ENCODE results near the gene SLC25A52. TPM values are rescaled to one million over a fixed set of nuclear protein-coding genes. Genes with fewer than 3 reads are reported as not detected.
A peak's percentile ranks its signal among the peaks of the same experiment; 100 is the strongest.

Gene SLC25A52
- total and polyA plus RNA-seq, 9 of the 15 experiments (the other 6 are each of a cell fraction or from before 2014, with no cell fraction given), result not detected

DNA sequence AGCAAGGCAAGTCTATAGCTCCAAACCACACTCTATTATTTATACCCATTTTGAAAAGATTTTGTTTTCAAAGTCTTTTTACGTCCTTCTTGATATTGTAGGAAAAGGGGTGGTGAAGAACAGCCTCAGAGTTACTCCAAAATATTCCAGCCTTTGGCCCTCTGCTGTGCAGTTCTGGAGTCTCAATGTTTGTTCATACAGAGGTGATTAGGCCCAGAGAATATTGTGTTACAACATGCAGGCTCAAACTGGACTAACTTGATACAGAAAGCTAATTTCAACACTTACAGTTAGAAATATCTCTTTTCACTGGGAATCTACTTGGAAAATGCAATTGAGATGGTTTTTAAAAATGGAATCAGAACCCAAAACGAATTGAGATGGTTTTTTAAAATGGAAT lies 40.4 kb upstream of the SLC25A52 start:
- ATAC-seq (peak; percentile 52; the same call in 2 of the 3 replicates), FAIRE-seq (no peak), DNase-seq (ENCODE audit: extremely low read depth in 1 of 4, low spot score in 3 of 4) (no peak)
- H3K4me3 ChIP-seq, result no peak overlapping the region
- CTCF ChIA-PET (ENCODE audit: low intra/inter-chr PET ratio), result interaction anchor here (0.6 kb wide), 1 partner anchor 245 kb away, joined by 3 read pairs; no protein-coding TSS in a partner anchor
- no TSS peak for BruUV-seq (replicated peaks)
- intact Hi-C loops (cut with micrococcal nuclease) (no loop called here), in situ Hi-C loops (cut with MboI) (no loop called here)
- peaks cover 6 to 14% of the 10 kb centered on the region in 2 experiments for H3K27me3 ChIP-seq (ENCODE audit: control insufficient read depth in 2 of 2, insufficient read depth in 2 of 2, low read length in 2 of 2)
- no peaks in the 10 kb centered on the region for H3K79me2 ChIP-seq (ENCODE audit: control insufficient read depth, insufficient read depth, low read length)
- POLR2A ChIA-PET, result no interaction called here
- WGBS (ENCODE audit: insufficient coverage, low coverage, missing lambda C conversion rate), result 0% methylated on average over 2 of the region's 2 CpGs
- H3K4me1 ChIP-seq (replicated peaks in 1 of 2; ENCODE audit: control insufficient read depth in 2 of 2, insufficient read depth in 2 of 2, low read length in 2 of 2), result no peaks in the 10 kb centered on the region; a peak in 2 of 5 replicates
- H3K9ac ChIP-seq (ENCODE audit: insufficient read depth in 1 of 2, low read depth in 2 of 2, low read length in 2 of 2), result no peak overlapping the region
- H3K4me2 ChIP-seq (ENCODE audit: insufficient read depth, low read length), result no peak overlapping the region
- H3K27ac ChIP-seq (ENCODE audit: extremely low read depth, low read depth, low read length), result no peak overlapping the region
- TF ChIP-seq CBFA2T2 (conservative IDR thresholded peaks at IDR 0.05) (no peak), MTA1 (IDR thresholded peaks at IDR 0.05; ENCODE audit: borderline replicate concordance) (no peak), BRD9 (IDR thresholded peaks at IDR 0.05; ENCODE audit: low read depth, partially characterized antibody) (no peak), ZFP1 (CRISPR knock-in tag; IDR thresholded peaks at IDR 0.05) (no peak), DIDO1 (tag; IDR thresholded peaks at IDR 0.05; ENCODE audit: low read depth) (no peak), NONO (IDR thresholded peaks at IDR 0.05; ENCODE audit: low read depth in 2 of 2, low read length in 1 of 2) (no peak), HDAC1 (IDR thresholded peaks at IDR 0.05) (no peak)
- TF ChIP-seq, protein P1, sequence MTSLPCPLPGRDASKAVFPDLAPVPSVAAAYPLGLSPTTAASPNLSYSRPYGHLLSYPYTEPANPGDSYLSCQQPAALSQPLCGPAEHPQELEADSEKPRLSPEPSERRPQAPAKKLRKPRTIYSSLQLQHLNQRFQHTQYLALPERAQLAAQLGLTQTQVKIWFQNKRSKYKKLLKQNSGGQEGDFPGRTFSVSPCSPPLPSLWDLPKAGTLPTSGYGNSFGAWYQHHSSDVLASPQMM (CRISPR knock-in tag; IDR thresholded peaks at IDR 0.05), result no peak
- H3K9me1 ChIP-seq (ENCODE audit: control insufficient read depth, insufficient read depth, low read length), result no peaks in the 10 kb centered on the region
- no peak overlapping the region for H2AFZ ChIP-seq (ENCODE audit: low read depth, low read length)
- H4K20me1 ChIP-seq (replicated peaks; ENCODE audit: control insufficient read depth, insufficient read depth, low read length), result no peaks in the 10 kb centered on the region
- no peaks in the 10 kb centered on the region for H3K36me3 ChIP-seq (ENCODE audit: control insufficient read depth, insufficient read depth, low read length)
- no peaks in the 10 kb centered on the region for H3K9me3 ChIP-seq (replicated peaks; ENCODE audit: control insufficient read depth, insufficient read depth, low read depth, low read length)

Data from K562 (cell line).